Neural progenitor cell (in vitro differentiated cells): ENCODE results near the gene SIPA1L3. TPM values are rescaled to one million over a fixed set of nuclear protein-coding genes. Genes with fewer than 3 reads are reported as not detected.
A peak's percentile ranks its signal among the peaks of the same experiment; 100 is the strongest.
"Not testable (repeated sequence)": the region's sequence is repeated elsewhere in the genome, so short reads cannot be mapped to it uniquely, and the experiment has no call there.

Experiments used
- DNase-seq: peaks from one replicate; pipeline ENCODE4 v3.0.0-alpha.2; 2016; ENCODE audit warnings: low spot score
- H2AFZ ChIP-seq: fragments of 200-600 bp; sonication (generic); replicated peaks from 2 replicates; pipeline ENCODE4 v1.6.1; 2016; ENCODE audit warnings: antibody characterized with exemption
- H3F3A ChIP-seq: fragments of 200-600 bp; sonication (generic); 2 replicates; pipeline ENCODE4 v1.6.1; 2016; ENCODE audit warnings: antibody characterized with exemption, low read depth
- H3K27ac ChIP-seq: fragments of 200-600 bp; sonication (generic); 2 replicates; pipeline ENCODE4 v1.5.1; 2016; ENCODE audit warnings: mild to moderate bottlenecking
- H3K27me3 ChIP-seq: fragments of 200-600 bp; sonication (generic); 2 replicates; pipeline ENCODE4 v1.6.1; 2016; ENCODE audit warnings: mild to moderate bottlenecking, moderate library complexity
- H3K36me3 ChIP-seq: fragments of 200-600 bp; sonication (generic); 2 replicates; pipeline ENCODE4 v1.5.1; 2016
- H3K4me1 ChIP-seq: fragments of 200-600 bp; sonication (generic); 2 replicates; pipeline ENCODE4 v1.6.1; 2016; ENCODE audit warnings: mixed run types
- H3K4me2 ChIP-seq: fragments of 200-600 bp; sonication (generic); 2 replicates; pipeline ENCODE4 v1.6.1; 2016
- H3K4me3 ChIP-seq: fragments of 200-600 bp; sonication (generic); 2 replicates; pipeline ENCODE4 v1.5.1; 2016
- H3K79me2 ChIP-seq: fragments of 200-600 bp; sonication (generic); 2 replicates; pipeline ENCODE4 v1.6.1; 2016; ENCODE audit warnings: low read depth
- H3K9ac ChIP-seq: fragments of 200-600 bp; sonication (generic); 2 replicates; pipeline ENCODE4 v1.6.1; 2016
- H3K9me3 ChIP-seq: fragments of 200-600 bp; sonication (generic); 2 replicates; pipeline ENCODE4 v1.5.1; 2016; ENCODE audit warnings: low read depth
- H4K20me1 ChIP-seq: fragments of 200-600 bp; sonication (generic); 2 replicates; pipeline ENCODE4 v1.6.1; 2016; ENCODE audit warnings: low read depth
- H3K27ac Mint-ChIP-seq: 3 replicates; pipeline ENCODE4 v1.8.0; 2021; ENCODE audit warnings: mixed read lengths
- H3K27me3 Mint-ChIP-seq: 2 replicates; pipeline ENCODE4 v1.8.0; 2022; ENCODE audit warnings: low read depth, mild to moderate bottlenecking, inconsistent platforms, moderate library complexity, mixed read lengths; ENCODE audit not compliant: insufficient read depth
- H3K36me3 Mint-ChIP-seq: 3 replicates; pipeline ENCODE4 v1.8.0; 2021; ENCODE audit warnings: mixed read lengths
- H3K4me1 Mint-ChIP-seq: 3 replicates; pipeline ENCODE4 v1.8.0; 2021; ENCODE audit warnings: mixed read lengths
- H3K4me3 Mint-ChIP-seq: 3 replicates; pipeline ENCODE4 v1.8.0; 2021; ENCODE audit warnings: mild to moderate bottlenecking, moderate library complexity, mixed read lengths
- H3K9me3 Mint-ChIP-seq: 3 replicates; pipeline ENCODE4 v1.8.0; 2020; ENCODE audit warnings: mixed read lengths
- EZH2 ChIP-seq: fragments of 200-600 bp; sonication (generic); IDR thresholded peaks from 2 replicates; pipeline ENCODE4 v1.6.1; 2017; ENCODE audit warnings: antibody characterized with exemption, mild to moderate bottlenecking, moderate library complexity
- EZH2phosphoT487 ChIP-seq: fragments of 200-600 bp; sonication (generic); IDR thresholded peaks from 2 replicates; pipeline ENCODE4 v1.6.1; 2017; ENCODE audit warnings: antibody characterized with exemption
- total RNA-seq: library from RNA; depleted of rRNA; stranded (reverse); fragments of >200 nt; gene quantifications from 2 replicates; pipeline ENCODE4 v1.2.3, GENCODE V29; 2015; ENCODE audit warnings: low replicate concordance
- TF ChIP-seq, protein P1 (sequence below): fragments of 200-600 bp; sonication (generic); IDR thresholded peaks from 2 replicates; pipeline ENCODE4 v1.5.1; 2017; ENCODE audit warnings: antibody characterized with exemption, mild to moderate bottlenecking

Gene SIPA1L3
- total RNA-seq, 1 donor from 2014 or later = 19.2 TPM

DNA sequence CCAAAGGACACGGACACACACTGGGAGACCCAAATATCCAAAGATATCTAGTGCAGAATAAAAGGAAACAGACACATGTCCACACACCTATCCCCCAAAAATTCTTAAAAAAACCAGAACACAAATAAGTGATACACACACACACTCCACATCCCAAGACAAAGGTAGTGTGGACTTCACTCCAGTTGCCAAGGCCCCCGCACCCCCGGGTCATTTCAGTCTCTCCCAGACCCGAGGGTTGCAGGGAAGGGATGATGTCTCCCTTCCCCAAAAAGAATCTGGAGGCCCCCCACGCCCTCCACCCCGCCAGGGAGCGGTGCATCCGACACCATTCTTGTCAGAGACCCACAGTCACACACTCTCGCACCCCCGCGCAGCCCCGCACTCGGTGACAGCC lies 316.6 kb downstream of the SIPA1L3 start:
- peaks cover 15% of the 10 kb centered on the region for H3K27me3 Mint-ChIP-seq
- no peak overlapping the region for H3K9ac ChIP-seq

GRCh38 chr19:38224014-38224862 lies 317.2 kb downstream of the SIPA1L3 start, which contains the start of gene DPF1:
TSS of gene DPF1 (minus strand) at chr19:38224222. CDS start at chr19:38224142, 80 bp downstream.
- Histone ChIP-seq H3K9ac (no peak within 1 kb of the TSS), H3K4me1 (peaks cover 11% of the 10 kb centered on the region), H2AFZ (peak within 1 kb of the TSS; percentile 45), H3K27me3 (peaks cover 43% of the 10 kb centered on the region), H3K27ac (no peak within 1 kb of the TSS), H3K4me3 (peak within 1 kb of the TSS; percentile 78), H3K9me3 (no peaks in the 10 kb centered on the region), H3K79me2 (peaks cover 6% of the 10 kb centered on the region), H3K36me3 (no peaks in the 10 kb centered on the region), H4K20me1 (peaks cover 19% of the 10 kb centered on the region), H3K4me2 (peak within 1 kb of the TSS; percentile 85), H3F3A (peaks cover 31% of the 10 kb centered on the region)
- DNase-seq = peak; percentile 93
- H3K4me3 Mint-ChIP-seq = peak within 1 kb of the TSS; percentile 88
- peaks cover 28% of the 10 kb centered on the region for H3K4me1 Mint-ChIP-seq
- H3K27ac Mint-ChIP-seq = peak within 1 kb of the TSS; percentile 67
- peaks cover 1% of the 10 kb centered on the region for H3K36me3 Mint-ChIP-seq
- peaks cover 15% of the 10 kb centered on the region for H3K27me3 Mint-ChIP-seq
- H3K9me3 Mint-ChIP-seq = no peaks in the 10 kb centered on the region
- TF ChIP-seq EZH2phosphoT487 (no peak), EZH2 (no peak)
- TF ChIP-seq, protein P1, sequence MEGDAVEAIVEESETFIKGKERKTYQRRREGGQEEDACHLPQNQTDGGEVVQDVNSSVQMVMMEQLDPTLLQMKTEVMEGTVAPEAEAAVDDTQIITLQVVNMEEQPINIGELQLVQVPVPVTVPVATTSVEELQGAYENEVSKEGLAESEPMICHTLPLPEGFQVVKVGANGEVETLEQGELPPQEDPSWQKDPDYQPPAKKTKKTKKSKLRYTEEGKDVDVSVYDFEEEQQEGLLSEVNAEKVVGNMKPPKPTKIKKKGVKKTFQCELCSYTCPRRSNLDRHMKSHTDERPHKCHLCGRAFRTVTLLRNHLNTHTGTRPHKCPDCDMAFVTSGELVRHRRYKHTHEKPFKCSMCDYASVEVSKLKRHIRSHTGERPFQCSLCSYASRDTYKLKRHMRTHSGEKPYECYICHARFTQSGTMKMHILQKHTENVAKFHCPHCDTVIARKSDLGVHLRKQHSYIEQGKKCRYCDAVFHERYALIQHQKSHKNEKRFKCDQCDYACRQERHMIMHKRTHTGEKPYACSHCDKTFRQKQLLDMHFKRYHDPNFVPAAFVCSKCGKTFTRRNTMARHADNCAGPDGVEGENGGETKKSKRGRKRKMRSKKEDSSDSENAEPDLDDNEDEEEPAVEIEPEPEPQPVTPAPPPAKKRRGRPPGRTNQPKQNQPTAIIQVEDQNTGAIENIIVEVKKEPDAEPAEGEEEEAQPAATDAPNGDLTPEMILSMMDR = peak; percentile 33

More for the DNA sequence above, 316.6 kb downstream of the SIPA1L3 start:
- H3F3A ChIP-seq = peaks cover 25% of the 10 kb centered on the region
- H4K20me1 ChIP-seq = peaks cover 19% of the 10 kb centered on the region
- peak overlapping the region; percentile 85 for H3K4me2 ChIP-seq
- DNase-seq = no peak
- H3K4me1 ChIP-seq = peaks cover 11% of the 10 kb centered on the region
- H3K4me3 ChIP-seq = peak overlapping the region; percentile 78
- peak overlapping the region; percentile 45 for H2AFZ ChIP-seq
- peaks cover 6% of the 10 kb centered on the region for H3K79me2 ChIP-seq
- peaks cover 28% of the 10 kb centered on the region for H3K4me1 Mint-ChIP-seq
- H3K9me3 Mint-ChIP-seq = no peaks in the 10 kb centered on the region
- peaks cover 2% of the 10 kb centered on the region for H3K36me3 Mint-ChIP-seq
- TF ChIP-seq EZH2 = no peak
- TF ChIP-seq, protein P1 = no peak
- no peak for TF ChIP-seq EZH2phosphoT487
- H3K36me3 ChIP-seq = no peaks in the 10 kb centered on the region
- H3K9me3 ChIP-seq = no peaks in the 10 kb centered on the region
- H3K27me3 ChIP-seq = peaks cover 36% of the 10 kb centered on the region
- H3K27ac Mint-ChIP-seq = no peak overlapping the region
- peak overlapping the region; percentile 77 for H3K4me3 Mint-ChIP-seq
- no peak overlapping the region for H3K27ac ChIP-seq

- H3K27ac Mint-ChIP-seq, H3K9me3 Mint-ChIP-seq, H3K36me3 Mint-ChIP-seq, H3K9ac ChIP-seq, H3K4me3 ChIP-seq, H3K4me2 ChIP-seq, H3K36me3 ChIP-seq, H3K79me2 ChIP-seq, DNase-seq, H2AFZ ChIP-seq, H3K9me3 ChIP-seq, H3K27ac ChIP-seq: not testable (repeated sequence)
- Histone ChIP-seq H3K27me3 (peaks cover 43% of the 10 kb centered on the region), H4K20me1 (peaks cover 19% of the 10 kb centered on the region), H3K4me1 (peaks cover 11% of the 10 kb centered on the region), H3F3A (peaks cover 34% of the 10 kb centered on the region)
- peaks cover 15% of the 10 kb centered on the region for H3K27me3 Mint-ChIP-seq
- peak overlapping the region; percentile 88 for H3K4me3 Mint-ChIP-seq
- peaks cover 29% of the 10 kb centered on the region for H3K4me1 Mint-ChIP-seq
These were observed 317.8 kb downstream of the SIPA1L3 start for GRCh38 chr19:38224863-38225218.
